Stimulated activated naive CD4-positive, alpha-beta T cell treated with Interleukin-2 at 50 U/mL for 16 hours (primary cell): ENCODE measurements around the gene ADAMTSL5.
"Not testable (repeated sequence)": the region's sequence is repeated elsewhere in the genome, so short reads cannot be mapped to it uniquely, and the experiment has no call there.

Source experiments
- DNase-seq: peaks from one replicate; lab custom pipeline; 2025; lab: John Stamatoyannopoulos, UW

ADAMTSL5 gene

DNA sequence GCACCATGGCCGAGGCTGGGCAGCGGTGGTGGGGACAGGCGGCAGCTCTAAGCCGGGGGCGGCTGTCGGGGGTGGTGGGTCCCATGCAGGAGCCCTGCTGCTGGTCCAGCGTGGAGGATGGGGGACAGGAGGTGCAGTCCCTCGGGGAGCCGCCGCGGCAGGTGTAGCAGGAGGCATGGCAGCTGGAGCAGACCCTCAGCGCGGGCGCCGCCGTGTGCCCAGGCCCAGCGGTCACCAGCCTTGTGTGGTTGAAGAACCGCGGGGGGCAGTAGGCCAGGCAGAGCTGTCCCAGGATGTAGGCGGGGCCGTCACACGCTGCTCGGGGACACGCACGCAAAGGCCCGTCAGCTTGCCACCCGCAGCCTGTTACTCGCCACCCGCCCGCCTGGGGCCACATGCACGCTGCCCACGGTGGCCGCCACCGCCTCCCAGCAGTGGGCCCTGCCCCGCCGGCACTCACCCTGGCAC lies 30.9 kb downstream of the ADAMTSL5 start:
- DNase-seq: no peak

- no peak for DNase-seq
These were observed 31.5 kb downstream of the ADAMTSL5 start for GRCh38 chr19:1481224-1481892.

- DNase-seq: peak; percentile 92
These were observed 33.7 kb downstream of the ADAMTSL5 start, which contains the start of gene C19orf25 for GRCh38 chr19:1478934-1479707. C19orf25 (minus strand) TSS chr19:1479215; CDS start chr19:1478903, 312 bp downstream.

DNA sequence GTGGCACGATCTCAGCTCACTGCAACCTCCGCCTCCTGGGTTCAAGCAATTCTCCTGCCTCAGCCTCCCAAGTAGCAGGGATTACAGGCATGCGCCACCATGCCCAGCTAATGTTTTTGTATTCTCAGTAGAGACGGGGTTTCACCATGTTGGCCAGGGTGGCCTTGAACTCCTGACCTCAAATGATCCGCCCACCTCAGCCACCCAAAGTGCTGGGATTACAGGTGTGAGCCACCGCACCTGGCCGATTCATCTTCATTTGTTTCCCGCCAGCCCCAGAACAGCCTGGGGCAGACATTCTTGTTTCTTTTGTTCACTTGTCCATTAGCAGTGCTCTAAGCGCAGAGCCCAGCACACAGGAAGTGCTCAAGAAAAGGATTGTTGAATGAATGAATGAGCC lies 35.8 kb downstream of the ADAMTSL5 start:
- not testable (repeated sequence) for DNase-seq

DNA sequence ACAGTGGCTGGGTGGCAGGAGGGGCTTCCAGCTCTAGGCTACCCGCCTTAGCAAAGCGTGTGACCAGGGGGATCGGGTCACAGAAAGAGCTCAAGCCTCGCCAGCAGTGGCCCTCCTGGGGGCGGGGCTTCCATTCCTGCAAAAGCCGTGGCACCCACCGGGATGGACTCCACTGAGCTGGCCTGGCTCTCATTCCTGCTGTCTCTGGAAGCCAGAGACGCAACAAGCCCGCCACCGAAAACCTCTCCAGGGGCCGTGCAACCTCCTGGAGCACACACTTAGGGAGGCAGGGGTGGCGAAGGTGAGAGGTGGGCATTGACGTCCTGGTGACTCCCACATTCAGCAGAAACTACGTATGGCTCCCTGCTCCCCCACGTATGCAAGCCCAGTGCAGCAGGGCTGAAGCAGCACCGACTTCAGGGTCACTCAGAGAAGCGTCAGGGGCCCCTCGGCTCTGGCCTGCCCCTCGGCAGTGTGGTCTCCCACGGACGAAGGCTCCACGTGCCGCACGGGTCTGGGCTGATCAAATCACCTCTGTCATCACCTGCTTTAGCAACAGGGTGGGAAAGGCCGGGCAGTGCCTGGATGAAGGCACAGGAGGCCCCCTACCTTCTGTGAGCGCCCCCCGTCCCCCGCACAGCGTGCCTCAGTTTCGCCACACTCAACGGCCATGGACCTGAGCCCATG lies 36.9 kb downstream of the ADAMTSL5 start:
- no peak for DNase-seq

GRCh38 chr19:1474765-1475351 lies 38.0 kb downstream of the ADAMTSL5 start:
- DNase-seq: no peak

GRCh38 chr19:1474011-1474764 lies 38.6 kb downstream of the ADAMTSL5 start:
- no peak for DNase-seq

DNA sequence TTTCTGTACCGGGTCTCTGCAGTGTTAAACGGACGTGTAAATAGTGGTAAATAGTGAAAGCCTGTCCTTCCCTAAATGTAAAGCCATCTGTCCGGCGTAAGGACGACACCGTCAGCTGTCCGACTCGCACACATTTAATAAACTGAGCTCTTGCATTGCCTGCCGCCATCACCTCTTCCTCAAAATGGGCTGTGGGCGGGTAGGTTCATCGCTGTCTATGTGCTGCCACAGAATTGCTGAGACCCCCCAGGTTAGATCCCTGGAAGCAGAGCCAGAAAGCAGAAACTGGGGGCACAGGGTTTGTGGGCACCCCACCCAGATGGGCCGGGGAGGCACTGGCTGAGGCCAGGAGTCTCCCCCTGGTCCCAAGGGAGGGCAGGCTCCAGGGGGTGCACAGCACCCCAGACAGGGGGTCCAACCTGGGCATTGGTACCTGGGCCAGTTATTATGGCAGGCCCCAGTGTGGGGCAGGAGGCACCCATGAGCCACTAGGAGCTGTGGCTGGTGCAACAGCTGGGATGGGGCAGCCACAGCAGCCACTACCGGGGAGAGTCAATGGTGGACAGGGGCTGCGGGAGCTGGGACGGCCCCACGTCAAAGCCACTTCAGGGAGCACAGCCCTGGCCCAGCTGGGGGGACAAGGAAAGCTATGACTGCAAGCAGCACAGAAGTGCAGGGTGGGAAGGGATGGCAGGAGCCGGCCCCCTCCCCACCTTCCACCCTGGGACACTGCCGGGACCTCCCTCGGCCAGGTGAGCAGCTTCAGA lies 39.6 kb downstream of the ADAMTSL5 start:
- no peak for DNase-seq

- DNase-seq: no peak
These were observed 40.4 kb downstream of the ADAMTSL5 start for GRCh38 chr19:1472231-1473084.

- DNase-seq: no peak
These were observed 41.2 kb downstream of the ADAMTSL5 start for GRCh38 chr19:1471515-1472160.

DNA sequence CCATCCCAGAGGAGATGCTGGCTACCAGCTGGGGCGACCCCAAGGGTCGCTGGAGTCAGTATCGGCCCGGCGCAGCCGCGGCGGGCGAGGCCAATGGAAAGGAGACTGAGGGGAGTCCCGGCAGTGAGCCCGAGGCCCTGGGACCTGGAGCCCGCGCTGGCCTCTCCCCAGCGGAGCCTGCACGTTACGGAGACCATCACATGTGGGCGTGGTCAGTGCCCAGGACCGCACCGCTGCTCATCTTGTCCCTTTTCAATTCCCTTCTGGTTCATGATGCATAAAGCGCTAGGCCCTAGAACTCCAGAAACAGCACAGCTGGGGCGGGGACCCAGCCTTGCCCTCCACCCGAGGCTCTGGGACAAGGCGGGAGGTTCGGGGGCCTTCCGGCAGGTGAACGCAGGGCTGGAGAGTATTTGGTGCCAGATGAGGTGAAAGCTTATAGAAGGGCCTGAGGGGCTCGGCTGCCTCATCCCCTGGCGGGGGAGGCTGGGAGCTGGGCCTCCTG lies 41.8 kb downstream of the ADAMTSL5 start:
- DNase-seq: no peak

GRCh38 chr19:1470305-1471009 lies 42.4 kb downstream of the ADAMTSL5 start:
- peak; percentile 63 for DNase-seq

GRCh38 chr19:1470055-1470304 lies 42.8 kb downstream of the ADAMTSL5 start:
- no peak for DNase-seq

DNA sequence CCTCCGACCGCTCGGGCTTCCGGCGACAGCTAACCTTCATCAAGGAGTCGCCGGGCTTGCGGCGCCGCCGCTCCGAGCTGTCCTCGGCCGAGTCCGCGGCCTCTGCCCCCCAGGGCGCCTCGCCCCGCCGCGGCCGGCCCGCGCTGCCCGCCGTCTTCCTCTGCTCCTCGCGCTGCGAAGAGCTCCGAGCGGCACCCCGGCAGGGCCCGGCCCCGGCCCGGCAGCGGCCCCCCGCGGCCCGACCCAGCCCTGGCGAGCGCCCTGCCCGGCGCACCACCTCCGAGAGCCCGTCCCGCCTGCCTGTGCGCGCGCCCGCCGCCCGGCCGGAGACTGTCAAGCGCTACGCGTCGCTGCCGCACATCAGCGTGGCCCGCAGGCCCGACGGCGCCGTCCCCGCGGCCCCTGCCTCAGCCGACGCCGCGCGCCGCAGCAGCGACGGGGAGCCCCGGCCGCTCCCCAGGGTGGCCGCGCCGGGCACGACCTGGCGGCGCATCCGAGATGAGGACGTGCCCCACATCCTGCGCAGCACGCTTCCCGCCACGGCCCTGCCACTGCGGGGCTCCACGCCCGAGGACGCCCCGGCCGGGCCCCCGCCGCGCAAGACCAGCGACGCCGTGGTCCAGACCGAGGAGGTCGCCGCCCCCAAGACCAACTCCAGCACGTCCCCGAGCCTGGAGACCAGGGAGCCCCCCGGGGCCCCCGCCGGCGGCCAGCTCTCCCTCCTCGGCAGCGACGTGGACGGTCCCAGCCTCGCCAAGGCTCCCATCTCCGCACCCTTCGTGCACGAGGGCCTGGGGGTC lies 43.4 kb downstream of the ADAMTSL5 start:
- DNase-seq: peak; percentile 23

DNA sequence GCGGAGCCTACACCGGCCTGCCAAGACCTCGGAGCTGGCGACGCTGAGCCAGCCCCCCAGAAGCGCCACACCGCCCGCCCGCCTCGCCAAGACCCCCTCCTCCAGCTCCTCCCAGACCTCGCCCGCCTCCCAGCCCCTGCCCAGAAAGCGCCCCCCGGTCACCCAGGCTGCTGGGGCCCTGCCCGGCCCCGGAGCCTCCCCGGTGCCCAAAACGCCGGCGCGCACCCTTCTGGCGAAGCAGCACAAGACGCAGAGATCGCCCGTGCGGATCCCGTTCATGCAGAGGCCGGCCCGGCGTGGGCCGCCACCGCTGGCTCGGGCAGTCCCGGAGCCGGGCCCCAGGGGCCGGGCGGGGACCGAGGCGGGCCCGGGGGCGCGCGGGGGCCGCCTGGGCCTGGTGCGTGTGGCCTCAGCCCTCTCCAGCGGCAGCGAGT lies 44.0 kb downstream of the ADAMTSL5 start:
- DNase-seq: peak; percentile 36

GRCh38 chr19:1468274-1468820 lies 44.5 kb downstream of the ADAMTSL5 start:
- no peak for DNase-seq

DNA sequence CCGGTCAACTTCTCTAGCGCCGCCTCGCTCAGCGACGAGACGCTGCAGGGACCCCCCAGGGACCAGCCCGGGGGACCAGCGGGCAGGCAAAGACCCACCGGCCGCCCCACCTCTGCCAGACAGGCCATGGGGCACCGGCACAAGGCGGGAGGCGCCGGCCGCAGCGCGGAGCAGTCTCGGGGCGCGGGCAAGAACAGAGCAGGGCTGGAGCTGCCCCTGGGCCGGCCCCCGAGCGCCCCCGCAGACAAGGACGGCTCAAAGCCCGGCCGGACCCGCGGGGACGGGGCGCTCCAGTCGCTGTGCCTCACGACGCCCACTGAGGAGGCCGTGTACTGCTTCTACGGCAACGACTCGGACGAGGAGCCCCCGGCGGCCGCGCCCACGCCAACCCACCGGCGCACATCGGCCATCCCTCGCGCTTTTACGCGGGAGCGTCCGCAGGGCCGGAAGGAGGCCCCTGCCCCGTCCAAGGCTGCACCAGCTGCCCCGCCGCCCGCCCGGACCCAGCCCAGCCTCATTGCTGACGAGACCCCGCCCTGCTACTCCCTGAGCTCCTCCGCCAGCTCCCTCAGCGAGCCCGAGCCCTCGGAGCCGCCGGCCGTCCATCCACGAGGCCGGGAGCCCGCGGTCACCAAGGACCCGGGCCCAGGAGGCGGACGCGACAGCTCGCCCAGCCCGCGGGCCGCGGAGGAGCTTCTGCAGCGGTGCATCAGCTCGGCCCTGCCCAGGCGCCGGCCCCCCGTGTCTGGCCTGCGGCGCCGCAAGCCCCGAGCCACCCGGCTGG lies 45.1 kb downstream of the ADAMTSL5 start:
- DNase-seq: no peak
